Measurements from ENCODE around the gene RBM19.

DNA sequence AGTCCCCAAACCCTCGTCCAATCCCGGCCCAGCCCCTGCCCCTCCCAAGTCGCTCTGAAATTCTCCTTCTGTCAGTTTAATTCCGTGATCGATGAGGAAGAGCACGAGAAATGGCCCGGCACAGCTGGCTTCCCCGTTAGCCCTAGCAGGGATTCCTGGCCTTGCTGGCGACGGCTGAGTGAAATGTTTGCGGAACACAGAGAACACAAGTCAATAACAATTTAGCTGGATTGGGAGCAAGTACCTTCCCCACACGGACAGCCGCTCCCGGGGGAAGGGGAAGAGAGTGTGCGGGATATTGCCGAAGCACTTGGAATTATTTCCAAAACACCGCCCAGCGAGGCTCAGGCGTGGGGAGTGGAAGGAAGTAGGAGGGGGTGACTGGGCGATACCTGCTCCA is 134.6 kb downstream of the RBM19 start:
- TF ChIP-seq, protein P1, sequence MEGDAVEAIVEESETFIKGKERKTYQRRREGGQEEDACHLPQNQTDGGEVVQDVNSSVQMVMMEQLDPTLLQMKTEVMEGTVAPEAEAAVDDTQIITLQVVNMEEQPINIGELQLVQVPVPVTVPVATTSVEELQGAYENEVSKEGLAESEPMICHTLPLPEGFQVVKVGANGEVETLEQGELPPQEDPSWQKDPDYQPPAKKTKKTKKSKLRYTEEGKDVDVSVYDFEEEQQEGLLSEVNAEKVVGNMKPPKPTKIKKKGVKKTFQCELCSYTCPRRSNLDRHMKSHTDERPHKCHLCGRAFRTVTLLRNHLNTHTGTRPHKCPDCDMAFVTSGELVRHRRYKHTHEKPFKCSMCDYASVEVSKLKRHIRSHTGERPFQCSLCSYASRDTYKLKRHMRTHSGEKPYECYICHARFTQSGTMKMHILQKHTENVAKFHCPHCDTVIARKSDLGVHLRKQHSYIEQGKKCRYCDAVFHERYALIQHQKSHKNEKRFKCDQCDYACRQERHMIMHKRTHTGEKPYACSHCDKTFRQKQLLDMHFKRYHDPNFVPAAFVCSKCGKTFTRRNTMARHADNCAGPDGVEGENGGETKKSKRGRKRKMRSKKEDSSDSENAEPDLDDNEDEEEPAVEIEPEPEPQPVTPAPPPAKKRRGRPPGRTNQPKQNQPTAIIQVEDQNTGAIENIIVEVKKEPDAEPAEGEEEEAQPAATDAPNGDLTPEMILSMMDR (conservative IDR thresholded peaks at IDR 0.05 in 1 of 2, IDR thresholded peaks at IDR 0.05 in 1 of 2; ENCODE audit: low read depth in 1 of 2, low read length in 2 of 2), result no peak
- no peak for TF ChIP-seq EZH2 (IDR thresholded peaks at IDR 0.05; ENCODE audit: low read length, missing control alignments)
